Retinal pigment epithelial cell (primary cell): ENCODE measurements around the gene TRDMT1.

Experiments used
- DNase-seq: peaks from one replicate; pipeline ENCODE4 v3.0.0-alpha.2; 2010; ENCODE audit warnings: low read depth
- H3K4me3 ChIP-seq: 2 replicates; pipeline ENCODE4 v1.5.1; 2011; ENCODE audit warnings: mild to moderate bottlenecking, low read length, control low read depth, moderate library complexity
- CTCF ChIP-seq: conservative IDR thresholded peaks from 2 replicates; pipeline ENCODE4 v1.5.1; 2011; ENCODE audit warnings: low read depth, low read length, control low read depth, inconsistent platforms

TRDMT1 gene

GRCh38 chr10:17241611-17242333 is 40.3 kb upstream of the TRDMT1 start:
- no peak overlapping the region for H3K4me3 ChIP-seq
- TF ChIP-seq CTCF = no peak
- DNase-seq = no peak

- H3K4me3 ChIP-seq = no peak overlapping the region
- no peak for TF ChIP-seq CTCF
- no peak for DNase-seq
Observed at GRCh38 chr10:17240616-17241015, 39.1 kb upstream of the TRDMT1 start.

GRCh38 chr10:17240096-17240495 is 38.6 kb upstream of the TRDMT1 start:
- no peak for DNase-seq
- H3K4me3 ChIP-seq = no peak overlapping the region
- no peak for TF ChIP-seq CTCF

- no peak for DNase-seq
Observed at GRCh38 chr10:17239345-17240085, 38.0 kb upstream of the TRDMT1 start.

GRCh38 chr10:17238445-17239291 is 37.2 kb upstream of the TRDMT1 start:
- DNase-seq = no peak
- H3K4me3 ChIP-seq = no peak overlapping the region
- TF ChIP-seq CTCF = no peak

More at GRCh38 chr10:17239345-17240085, 38.0 kb upstream of the TRDMT1 start:
- no peak for TF ChIP-seq CTCF
- H3K4me3 ChIP-seq = no peak overlapping the region

- DNase-seq = no peak
- H3K4me3 ChIP-seq = no peak overlapping the region
- TF ChIP-seq CTCF = no peak
Observed at GRCh38 chr10:17237915-17238444, 36.5 kb upstream of the TRDMT1 start.
